Stimulated activated CD8-positive, alpha-beta memory T cell treated with anti-CD3 and anti-CD28 coated beads, Interleukin-7, amount 100 ng/mL, for 4 hours (primary cell): ENCODE measurements around the gene UGGT1.
"Not testable (repeated sequence)": the region's sequence is repeated elsewhere in the genome, so short reads cannot be mapped to it uniquely, and the experiment has no call there.

Experiments used
- DNase-seq, 2 donors: peaks; one replicate each; pipeline ENCODE4 v3.0.0-alpha.2; 2020; ENCODE audit warnings: low read depth in 2 of 2

UGGT1 gene

DNA sequence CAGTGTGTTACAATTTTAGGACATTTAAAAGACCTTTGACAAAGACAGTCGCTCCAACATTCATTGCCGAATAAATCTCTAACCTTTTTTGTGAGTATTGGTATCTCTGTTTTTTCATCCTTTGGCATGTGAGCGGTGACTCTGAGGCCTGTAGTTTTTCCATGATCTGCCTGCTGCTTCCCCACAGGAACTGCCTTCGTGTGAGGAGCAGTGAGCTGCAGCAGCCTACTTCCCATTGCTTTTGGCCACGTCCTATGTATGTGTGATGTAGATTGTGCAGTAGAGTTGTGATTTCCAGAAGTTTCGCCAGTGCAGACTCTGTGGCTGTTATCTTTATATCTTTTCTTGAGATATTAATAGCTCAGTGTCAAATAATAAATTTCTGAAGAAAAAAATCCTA lies 79.8 kb downstream of the UGGT1 start:
- no peak for DNase-seq

DNA sequence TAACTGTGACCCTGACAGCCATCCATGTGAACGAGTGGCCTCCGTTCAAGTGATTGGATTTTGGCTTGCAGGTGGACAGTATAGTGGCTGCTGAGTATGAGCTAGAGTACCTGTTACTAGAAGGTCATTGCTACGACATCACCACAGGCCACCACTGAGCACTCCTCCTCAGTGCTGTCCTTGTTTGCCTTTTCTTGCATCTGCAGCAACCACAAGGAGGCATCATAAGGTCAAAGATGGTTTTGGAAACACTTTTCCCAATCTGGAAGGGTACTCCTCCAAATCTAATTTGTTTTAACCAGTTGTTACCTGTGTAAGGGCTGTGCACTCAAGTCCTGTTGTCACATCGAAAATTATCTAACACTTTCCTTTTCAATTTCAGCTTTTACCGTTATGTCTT lies 81.2 kb downstream of the UGGT1 start:
- no peak for DNase-seq

DNA sequence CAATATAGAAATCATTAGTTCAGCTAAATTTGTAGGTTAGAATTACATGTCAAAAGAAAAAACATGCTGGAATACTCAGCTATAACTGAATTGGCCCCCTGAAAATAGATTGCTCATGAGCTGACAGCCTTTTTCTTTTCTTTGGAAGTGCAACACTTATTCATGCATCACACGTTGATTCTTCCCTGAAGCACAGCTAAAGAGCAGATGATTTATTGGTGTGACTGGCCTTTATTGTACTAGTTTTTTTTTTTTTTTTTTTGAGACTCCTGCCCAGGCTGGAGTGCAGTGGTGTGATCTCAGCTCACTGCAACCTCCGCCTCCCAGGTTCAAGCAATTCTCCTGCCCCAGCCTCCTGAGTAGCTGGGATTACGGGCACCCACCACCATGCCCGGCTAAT lies 83.1 kb downstream of the UGGT1 start:
- not testable (repeated sequence) for DNase-seq

DNA sequence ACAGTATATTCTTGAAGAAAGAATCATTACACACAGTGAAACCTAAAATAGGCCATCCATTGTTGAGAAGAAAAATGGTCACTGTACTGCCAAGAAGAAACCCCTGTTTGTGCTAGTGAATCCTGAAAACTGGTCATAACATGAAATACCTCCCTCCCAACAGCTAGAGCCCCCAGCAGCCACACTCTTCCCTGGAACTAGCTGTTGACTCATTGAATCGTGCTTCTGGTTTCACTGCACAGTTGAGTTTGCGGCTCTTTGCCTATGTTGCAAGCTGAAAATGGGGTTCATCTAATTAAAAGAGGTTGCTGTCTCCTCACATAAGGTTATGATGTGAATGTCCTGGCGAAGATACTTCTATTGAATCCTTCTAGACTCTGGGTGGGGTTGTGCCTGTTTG lies 86.3 kb downstream of the UGGT1 start:
- DNase-seq = no peak

DNA sequence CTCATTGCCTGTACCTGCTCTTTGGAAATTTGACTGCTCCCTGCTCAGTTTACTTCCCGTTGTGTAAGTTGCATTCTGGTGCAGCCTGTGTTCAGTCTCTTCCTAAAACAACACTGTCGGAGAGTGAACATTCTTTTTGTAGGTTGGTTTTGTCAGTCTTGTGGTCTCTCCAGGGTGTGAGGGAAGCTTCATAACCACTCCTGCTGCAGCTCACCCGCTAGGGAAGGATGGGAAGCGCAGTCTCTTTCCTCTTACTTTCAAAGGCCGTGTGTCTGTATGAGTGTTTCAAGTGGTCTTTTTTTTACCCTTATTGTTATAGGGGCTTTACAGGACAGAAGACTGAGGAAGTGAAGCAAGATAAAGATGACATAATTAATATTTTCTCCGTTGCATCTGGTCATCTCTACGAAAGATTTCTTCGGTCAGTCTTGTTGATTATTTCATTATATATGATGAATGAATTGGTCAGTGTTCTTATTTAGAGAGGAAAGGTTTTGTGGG lies 87.2 kb downstream of the UGGT1 start:
- no peak for DNase-seq

DNA sequence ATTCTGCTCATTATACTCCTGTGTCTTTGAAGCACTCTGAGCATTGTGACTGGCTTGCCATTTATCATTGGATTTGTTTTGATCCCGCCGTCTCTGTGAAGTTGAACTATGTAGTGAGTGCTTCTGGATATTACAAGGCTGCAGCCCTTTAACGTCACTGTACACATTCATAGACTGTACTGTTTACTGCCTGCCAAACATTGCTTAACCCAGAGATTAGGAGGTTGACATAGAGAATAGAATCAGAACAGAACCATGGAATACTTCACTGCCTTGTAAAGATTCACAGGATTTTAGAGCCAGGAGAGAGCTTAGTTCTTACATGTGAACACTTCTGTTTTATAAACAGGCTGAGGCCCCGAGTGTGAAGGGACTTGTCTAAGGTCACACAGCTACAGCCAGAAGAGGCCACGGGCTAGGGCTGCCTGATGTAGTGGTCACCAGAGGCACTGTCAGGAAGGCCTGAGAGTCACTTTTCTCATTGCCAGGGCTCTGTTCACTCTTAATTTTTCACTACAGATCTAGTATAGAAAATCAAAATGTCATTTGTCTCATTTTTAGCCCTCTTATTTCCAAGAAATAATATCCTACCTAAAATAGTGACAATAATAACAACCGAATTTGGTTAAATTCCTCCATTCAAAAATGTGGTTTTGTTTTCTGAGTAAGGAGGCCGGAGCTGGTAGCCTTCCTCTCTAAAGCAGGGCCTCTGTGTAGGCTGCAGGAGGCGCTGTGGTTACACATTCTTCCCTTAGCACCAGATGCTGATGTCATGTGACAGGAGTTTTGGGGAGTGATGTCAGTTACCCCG lies 87.9 kb downstream of the UGGT1 start:
- peak in 1 of 2 donors; percentile 4 for DNase-seq

DNA sequence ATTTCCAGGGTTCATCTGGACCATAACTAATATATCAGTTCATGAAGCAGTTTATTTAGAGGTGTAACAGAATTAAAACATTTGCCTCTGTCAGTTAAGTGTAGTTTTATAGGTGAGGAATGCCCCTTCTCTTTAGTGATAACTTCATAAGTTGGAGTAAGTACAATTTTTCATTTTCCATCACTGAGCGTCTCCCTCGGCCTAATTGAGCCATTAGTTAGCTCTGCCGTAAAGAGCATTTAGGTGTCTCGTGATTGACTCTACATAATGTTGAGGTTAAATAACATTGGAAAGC lies 88.4 kb downstream of the UGGT1 start:
- DNase-seq = no peak

DNA sequence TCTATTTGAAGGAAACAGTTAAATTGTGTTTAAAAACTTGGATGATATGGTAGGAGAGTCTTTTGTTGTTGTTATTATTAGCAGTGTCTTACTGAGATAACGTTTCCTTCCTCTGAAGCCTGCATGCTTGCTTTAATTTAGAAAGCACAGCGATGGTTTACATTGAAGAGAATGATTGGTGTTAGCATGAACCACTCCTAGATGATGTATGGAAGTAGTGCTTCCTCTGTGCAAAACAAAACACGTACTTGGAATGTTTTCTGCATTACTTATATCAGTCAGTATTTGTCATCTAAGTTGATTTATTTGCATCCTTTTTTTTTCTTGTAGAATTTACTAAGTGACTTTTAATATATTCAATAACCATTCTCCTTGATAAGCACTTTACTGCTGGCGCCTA lies 89.0 kb downstream of the UGGT1 start:
- no peak for DNase-seq

DNA sequence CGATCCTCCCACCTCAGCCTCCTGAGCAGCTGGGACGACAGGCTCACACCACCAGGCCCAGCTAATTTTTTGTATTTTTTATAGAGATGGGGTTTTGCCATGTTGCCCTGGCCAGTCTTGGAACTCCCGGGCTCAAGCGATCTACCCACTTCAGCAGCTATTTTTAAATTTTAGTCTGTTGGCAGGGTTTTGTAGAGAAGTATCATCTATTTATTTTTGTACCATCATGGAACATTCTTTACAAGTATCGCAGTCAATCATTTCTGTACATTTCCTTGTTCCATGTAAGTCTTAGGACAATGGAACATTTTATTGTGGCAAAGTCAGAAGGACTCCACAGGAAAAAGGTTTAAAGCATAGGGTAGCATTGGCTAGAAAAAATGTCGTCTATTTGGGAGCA lies 94.6 kb downstream of the UGGT1 start:
- DNase-seq = no peak

DNA sequence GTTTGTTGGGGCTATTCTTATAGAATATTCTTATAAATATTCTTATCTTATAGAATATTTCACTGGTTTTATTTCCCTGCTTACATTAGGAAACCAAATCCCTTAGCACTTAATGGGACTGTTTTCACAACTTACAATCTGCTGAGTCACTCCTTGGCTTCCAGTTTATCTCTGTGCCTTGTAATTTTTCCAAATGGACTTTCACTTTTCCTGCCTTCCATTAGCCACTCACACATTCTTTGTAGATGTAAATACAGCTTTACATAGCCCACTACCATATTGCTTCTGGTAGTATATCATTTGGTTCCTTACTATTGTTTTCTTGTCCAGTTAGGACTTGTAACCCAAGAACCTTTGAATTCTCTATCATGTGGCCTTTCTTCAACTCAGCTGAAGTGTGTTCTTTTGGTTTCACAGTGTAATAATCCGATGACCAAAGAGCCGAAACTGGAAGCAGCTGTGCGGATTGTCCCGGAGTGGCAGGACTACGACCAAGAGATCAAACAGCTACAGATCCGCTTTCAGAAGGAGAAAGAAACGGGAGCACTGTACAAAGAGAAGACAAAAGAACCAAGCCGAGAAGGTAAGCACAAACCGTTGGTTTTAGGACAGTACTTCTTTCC lies 96.1 kb downstream of the UGGT1 start:
- no peak for DNase-seq

DNA sequence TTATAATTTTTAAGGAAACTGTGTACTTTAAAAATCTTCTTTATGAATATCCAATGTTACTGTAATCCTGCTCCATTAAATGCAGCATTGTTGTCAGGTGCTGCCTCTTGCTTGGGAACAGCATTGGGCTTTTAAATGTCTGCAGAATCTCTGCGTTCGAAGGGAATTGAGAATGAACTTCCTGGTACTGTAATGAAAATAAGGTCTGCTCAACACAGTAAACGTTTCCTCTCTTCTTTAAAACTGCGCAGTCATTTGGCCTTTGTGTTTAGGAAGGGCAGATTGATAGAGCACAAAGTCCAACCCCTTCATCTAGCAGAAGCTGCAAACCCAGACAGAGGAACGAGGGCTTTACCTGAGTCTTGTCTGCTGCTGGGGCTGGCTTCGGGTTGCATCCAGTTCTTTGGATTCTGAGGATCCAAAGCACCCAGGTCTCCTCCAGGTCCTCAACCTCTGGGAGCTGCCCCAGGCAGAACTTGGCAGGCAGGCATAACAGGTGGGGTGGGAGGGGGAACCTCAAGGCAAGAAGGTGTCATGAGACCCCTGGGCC lies 104.5 kb downstream of the UGGT1 start:
- no peak for DNase-seq

DNA sequence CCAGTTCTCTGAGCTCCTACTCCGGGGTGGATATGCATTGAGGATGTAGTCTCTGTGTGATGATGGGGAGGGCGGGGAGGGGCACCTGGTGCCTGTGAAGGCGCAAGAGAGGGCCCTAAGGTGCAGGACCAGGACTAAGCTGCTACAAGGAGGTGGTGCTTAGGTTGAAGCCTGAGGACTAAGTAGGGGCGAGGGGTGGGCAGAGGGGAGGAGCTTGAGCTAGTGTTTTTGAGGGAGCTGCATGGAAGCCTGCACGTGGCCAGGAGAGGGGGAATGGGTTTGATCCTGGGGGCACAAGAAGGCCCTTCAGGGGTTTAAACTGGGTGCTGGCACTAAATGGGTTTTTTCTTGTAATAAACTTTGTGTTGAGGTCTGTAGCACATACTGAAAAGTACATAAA lies 105.0 kb downstream of the UGGT1 start:
- no peak for DNase-seq

DNA sequence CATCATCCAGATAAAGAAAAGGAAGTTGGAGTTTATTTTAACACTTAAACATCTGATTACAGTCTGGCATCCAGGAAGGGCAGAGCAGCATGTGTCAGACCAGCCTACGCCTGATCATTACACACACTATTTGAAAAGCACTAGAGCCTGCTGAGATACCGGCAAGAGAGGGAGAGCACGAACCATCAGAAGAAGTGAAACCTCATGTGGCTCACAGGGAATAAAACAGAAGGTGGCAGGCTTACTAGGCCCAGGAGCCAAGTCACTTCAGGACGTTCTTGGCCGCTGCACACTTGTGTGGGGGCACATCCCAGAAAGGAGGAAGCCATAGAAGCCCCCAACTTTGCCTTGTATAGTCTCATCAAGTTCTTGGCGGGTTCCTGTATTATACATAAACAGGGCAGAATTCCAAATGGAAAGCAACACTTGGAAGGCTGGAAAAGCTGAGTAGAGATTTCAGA lies 105.5 kb downstream of the UGGT1 start:
- DNase-seq = no peak

DNA sequence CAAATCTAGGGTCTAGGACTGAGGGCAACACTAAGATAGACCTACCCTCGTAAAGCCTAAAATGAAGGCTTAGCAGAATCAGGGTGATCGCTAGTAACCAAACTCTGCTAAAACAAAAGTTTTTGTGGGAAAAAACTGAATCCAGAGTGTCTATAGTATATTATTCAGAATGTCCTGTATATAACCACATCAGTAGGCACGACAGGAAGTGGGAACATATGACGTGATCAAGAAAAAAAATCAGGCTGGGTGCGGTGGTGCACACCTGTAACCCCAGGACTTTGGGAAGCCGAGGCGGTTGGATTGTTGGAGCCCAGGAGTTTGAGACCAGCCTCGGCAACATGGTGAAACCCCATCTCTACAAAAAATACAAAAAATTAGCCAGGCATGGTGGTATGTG lies 106.1 kb downstream of the UGGT1 start:
- no peak for DNase-seq

DNA sequence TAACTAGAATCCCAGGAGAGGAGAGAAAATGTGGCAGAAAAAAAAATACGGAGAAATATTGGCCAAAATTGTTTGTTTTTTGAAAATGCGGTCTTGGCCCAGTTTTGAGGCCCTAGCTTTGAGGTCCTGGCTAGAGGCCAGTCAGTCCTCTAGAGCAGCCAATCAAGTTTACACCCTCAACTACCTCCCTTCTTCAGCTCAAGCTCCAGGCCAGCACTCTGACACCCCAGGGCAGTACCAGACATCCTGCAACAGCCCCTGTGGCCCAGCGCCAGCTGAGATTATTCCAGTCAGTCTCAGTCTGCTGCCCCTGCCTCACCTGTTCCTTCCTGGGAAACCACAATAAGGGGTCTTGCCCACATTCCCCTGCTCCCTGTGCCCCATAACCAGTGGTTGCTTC lies 107.7 kb downstream of the UGGT1 start:
- DNase-seq = no peak

DNA sequence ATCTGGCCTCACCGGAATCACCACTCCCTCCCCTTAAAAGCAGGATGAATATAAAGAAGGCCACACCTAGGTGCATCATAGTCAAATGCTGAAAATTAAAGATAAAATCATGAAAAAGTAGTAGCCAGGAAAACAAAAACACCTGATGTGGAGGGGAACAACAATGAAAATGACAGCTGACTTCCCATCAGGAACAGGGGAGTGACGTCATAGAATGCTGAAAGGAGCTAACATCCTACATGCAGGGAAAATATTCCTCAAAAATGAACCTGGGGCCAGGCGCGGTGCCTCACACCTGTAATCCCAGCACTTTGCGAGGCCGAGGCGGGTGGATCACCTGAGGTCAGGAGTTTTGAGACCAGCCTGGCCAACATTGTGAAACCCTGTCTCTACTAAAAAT lies 108.1 kb downstream of the UGGT1 start:
- no peak for DNase-seq

DNA sequence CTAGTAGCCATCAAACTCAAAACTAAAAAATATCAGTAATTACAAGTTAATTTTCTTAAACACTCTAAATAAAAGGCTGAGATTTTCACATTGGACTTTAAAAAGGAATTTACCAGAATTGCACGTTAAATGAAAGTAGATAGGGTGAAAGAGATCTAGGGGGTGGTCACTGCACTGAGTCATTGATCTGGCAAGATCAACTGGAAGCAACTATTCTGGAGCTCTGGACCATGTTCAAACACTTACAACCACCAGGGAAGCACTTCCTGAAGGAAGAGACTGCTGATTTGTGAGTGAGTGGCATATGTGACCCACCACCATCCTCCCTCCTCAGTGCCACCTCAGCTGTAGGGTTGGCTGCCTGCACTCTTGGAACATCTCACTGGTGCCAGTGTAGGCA lies 111.8 kb downstream of the UGGT1 start:
- DNase-seq = no peak

DNA sequence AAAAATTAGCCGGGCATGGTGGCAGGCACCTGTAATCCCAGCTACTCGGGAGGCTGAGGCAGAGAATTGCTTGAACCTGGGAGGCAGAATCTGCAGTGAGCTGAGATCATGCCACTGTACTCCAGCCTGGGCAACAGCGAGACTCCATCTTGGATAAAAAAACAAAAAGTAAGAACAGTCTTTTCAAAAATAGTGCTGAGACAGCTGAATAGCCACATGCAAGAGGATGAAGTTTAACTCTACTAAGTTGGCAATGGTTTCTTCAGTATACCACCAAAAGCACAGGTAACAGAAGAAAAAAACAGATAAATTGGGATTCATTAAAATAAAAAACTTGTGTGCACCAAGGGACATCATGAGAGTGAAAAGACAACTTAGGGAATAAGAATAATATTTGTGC lies 115.2 kb downstream of the UGGT1 start:
- DNase-seq = no peak

DNA sequence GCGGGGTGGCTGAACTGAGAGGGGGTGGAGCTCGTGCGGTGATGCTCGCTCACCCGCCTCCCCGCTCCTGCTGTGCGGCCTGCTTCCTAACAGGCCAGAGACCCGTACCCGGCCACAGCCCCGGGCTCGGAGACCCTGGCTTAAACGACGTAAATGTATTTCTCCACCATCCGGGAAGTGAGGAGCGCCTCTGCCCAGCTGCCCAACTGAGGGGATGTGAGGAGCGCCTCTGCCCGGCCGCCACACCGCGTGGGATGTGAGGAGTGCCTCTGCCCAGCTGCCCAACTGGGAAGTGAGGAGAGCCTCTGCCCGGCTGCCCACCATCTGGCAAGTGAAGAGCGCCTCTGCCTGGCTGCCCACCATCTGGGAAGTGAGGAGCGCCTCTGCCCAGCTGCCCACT lies 117.0 kb downstream of the UGGT1 start:
- DNase-seq = no peak

DNA sequence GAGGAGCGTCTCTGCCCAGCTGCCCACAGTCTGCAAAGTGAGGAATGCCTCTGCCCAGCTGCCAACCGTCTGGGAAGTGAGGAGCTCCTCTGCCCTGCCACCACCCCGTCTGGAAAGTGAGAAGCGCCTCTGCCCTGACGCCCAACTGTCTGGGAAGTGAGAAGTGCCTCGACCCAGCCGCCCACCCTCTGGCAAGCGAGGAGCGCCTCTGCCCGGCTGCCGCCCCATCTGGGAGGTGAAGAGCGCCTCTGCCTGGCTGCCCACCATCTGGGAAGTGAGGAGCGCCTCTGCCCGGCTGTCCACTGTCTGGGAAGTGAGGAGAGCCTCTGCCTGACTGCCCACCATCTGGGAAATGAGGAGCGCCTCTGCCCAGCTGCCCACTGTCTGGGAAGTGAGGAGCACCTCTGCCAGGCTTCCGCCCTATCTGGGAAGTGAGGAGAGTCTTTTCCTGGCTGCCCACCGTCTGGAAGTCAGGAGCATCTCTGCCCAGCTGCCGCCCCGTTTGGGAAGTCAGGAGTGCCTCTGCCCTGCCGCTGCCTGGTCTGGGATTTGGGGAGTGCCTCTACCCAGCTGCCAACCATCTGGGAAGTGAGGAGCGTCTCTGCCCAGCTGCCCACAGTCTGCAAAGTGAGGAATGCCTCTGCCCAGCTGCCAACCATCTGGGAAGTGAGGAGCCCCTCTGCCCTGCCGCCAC lies 117.8 kb downstream of the UGGT1 start:
- not testable (repeated sequence) for DNase-seq

DNA sequence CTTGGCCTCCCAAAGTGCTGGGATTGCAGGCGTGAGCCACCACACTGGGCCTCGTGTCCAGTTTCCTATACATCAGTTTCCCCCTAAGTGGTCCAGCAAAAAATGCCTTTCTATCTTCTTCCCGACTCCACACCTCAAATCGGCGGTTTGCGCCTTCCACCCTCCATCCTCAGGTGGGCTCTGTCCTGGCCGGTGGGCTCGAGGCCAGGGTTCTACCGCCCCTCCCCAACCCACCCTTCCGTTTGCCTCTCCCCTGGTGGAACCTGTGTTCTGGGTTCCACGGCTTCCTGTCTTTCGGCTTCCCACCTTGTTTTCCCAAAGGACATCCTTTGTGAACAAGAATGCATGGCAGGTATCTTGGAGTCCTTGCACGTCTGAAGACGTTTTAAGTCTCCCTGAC lies 123.3 kb downstream of the UGGT1 start:
- DNase-seq = no peak

DNA sequence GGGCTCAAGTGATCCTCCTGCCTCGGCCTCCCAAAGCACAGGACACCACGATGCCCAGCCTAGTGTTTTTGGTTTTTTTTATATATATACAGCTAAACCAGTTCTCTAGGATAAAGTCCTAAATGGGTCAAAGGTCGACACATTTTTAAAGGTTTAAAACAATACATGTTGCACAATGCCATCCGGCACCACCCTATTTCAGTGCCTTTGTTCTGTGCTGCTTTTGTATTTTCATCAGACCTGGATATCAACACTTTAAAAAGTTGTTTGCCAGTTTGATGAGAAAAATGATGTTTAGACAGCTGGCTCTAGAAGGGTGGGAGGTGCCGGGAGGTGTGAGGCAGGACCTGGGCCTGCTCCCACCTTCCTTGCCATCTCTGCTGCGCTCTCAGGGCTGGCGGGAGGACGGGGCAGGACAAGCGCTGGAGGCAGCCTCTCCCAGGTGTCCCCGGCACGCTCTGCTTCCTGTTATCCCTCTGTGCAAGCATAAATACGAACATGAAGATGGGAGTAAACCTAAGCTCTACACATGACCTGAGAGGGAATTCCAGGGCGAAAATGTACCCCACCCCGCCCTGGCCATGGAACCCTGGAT lies 124.0 kb downstream of the UGGT1 start:
- no peak for DNase-seq
